Duodenal mucosa (tissue), 2 donors: ENCODE data around the gene NPIPA7.
"Not testable (repeated sequence)": the region's sequence is repeated elsewhere in the genome, so short reads cannot be mapped to it uniquely, and the experiment has no call there.

Experiments
- H3K27ac ChIP-seq: one replicate; pipeline ENCODE4 v1.7.0; 2013; ENCODE audit warnings: low read depth, low read length
- H3K27me3 ChIP-seq, 2 donors: one replicate each; pipeline ENCODE4 v1.7.0; 2013; ENCODE audit warnings: low read length in 2 of 2, control low read depth in 1 of 2; ENCODE audit not compliant: insufficient read depth in 2 of 2, control insufficient read depth in 1 of 2
- H3K36me3 ChIP-seq, 2 donors: one replicate each; pipeline ENCODE4 v1.7.0; 2013; ENCODE audit warnings: low read length in 2 of 2, control low read depth in 1 of 2; ENCODE audit not compliant: insufficient read depth in 2 of 2, control insufficient read depth in 1 of 2
- H3K4me1 ChIP-seq, 2 donors: one replicate each; pipeline ENCODE4 v1.7.0; 2013; ENCODE audit warnings: low read length in 2 of 2, control low read depth in 1 of 2; ENCODE audit not compliant: insufficient read depth in 2 of 2, control insufficient read depth in 1 of 2
- H3K4me3 ChIP-seq, 2 donors: one replicate each; pipeline ENCODE4 v1.7.0; 2013; ENCODE audit warnings: low read length in 2 of 2, low read depth in 1 of 2
- H3K9ac ChIP-seq, 2 donors: one replicate each; pipeline ENCODE4 v1.7.0; 2013; ENCODE audit warnings: low read length in 2 of 2, low read depth in 1 of 2
- H3K9me3 ChIP-seq, 2 donors: one replicate each; pipeline ENCODE4 v1.7.0; 2013; ENCODE audit warnings: low read length in 2 of 2, control low read depth in 1 of 2; ENCODE audit not compliant: control insufficient read depth in 1 of 2

Gene NPIPA7

DNA sequence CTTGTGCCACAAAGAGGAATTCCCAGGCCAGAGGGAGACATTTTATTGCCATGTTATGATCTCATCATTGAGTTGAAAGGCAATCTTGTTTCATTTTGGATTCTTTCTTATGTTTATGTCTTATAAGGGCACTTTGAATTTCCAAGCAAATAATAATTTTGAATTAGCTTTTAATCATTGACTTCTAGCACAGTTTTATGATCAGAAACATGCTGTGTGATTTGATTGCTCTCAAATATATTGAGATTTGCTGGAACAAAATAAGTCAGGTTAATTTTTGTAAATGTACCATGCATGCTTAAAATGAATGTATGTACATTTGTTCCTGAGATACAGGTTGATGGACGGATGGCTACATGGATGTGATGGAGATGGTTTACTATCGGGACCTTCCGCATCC is at the start of gene NPIPA7:
TSS of gene NPIPA7 (plus strand) at position 301 of the 400 bp plus-strand sequence. CDS start 105 bp downstream, outside the sequence.
- H3K9me3 ChIP-seq, H3K27ac ChIP-seq, H3K4me3 ChIP-seq, H3K4me1 ChIP-seq, H3K27me3 ChIP-seq, H3K9ac ChIP-seq, H3K36me3 ChIP-seq: not testable (repeated sequence)

GRCh38 chr16:16331466-16331865 is 47.5 kb upstream of the NPIPA7 start:
- H3K36me3 ChIP-seq, H3K4me1 ChIP-seq, H3K4me3 ChIP-seq, H3K9ac ChIP-seq, H3K27me3 ChIP-seq, H3K9me3 ChIP-seq, H3K27ac ChIP-seq: not testable (repeated sequence)

DNA sequence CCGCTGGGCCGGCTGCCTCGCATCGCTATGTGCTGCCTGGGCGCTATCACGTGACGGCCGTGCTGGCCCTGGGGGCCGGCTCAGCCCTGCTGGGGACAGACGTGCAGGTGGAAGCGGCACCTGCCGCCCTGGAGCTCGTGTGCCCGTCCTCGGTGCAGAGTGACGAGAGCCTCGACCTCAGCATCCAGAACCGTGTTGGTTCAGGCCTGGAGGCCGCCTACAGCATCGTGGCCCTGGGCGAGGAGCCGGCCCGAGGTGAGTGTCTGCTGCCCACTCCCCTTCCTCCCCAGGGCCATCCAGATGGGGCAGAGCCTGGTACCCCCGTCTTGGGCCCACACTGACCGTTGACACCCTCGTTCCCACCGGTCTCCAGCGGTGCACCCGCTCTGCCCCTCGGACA is 21.4 kb upstream of the NPIPA7 start:
- not testable (repeated sequence) for H3K27ac ChIP-seq, H3K27me3 ChIP-seq, H3K9ac ChIP-seq, H3K4me1 ChIP-seq, H3K36me3 ChIP-seq, H3K4me3 ChIP-seq, H3K9me3 ChIP-seq

GRCh38 chr16:16358539-16359240 is 20.2 kb upstream of the NPIPA7 start:
- not testable (repeated sequence) for H3K36me3 ChIP-seq, H3K27ac ChIP-seq, H3K27me3 ChIP-seq, H3K4me1 ChIP-seq, H3K4me3 ChIP-seq, H3K9ac ChIP-seq, H3K9me3 ChIP-seq

- not testable (repeated sequence) for H3K36me3 ChIP-seq, H3K27ac ChIP-seq, H3K4me1 ChIP-seq, H3K4me3 ChIP-seq, H3K27me3 ChIP-seq, H3K9ac ChIP-seq, H3K9me3 ChIP-seq
Observed at GRCh38 chr16:16363595-16363994, 15.3 kb upstream of the NPIPA7 start.

DNA sequence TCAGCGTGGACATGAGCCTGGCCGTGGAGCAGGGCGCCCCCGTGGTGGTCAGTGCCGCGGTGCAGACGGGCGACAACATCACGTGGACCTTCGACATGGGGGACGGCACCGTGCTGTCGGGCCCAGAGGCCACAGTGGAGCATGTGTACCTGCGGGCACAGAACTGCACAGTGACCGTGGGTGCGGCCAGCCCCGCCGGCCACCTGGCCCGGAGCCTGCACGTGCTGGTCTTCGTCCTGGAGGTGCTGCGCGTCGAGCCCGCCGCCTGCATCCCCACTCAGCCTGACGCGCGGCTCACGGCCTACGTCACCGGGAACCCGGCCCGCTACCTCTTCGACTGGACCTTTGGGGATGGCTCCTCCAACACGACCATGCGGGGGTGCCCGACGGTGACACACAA is 14.8 kb upstream of the NPIPA7 start:
- H3K9me3 ChIP-seq, H3K27ac ChIP-seq, H3K4me3 ChIP-seq, H3K4me1 ChIP-seq, H3K27me3 ChIP-seq, H3K9ac ChIP-seq, H3K36me3 ChIP-seq: not testable (repeated sequence)

DNA sequence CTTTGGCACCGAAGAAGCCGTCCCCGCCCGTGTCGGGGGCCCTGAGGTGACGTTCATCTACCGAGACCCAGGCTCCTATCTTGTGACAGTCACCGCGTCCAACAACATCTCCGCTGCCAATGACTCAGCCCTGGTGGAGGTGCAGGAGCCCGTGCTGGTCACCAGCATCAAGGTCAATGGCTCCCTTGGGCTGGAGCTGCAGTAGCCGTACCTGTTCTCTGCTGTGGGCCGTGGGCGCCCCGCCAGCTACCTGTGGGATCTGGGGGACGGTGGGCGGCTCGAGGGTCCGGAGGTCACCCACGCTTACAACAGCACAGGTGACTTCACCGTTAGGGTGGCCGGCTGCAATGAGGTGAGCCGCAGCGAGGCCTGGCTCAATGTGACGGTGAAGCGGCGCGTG is 14.2 kb upstream of the NPIPA7 start:
- H3K9ac ChIP-seq, H3K4me3 ChIP-seq, H3K4me1 ChIP-seq, H3K27me3 ChIP-seq, H3K36me3 ChIP-seq, H3K27ac ChIP-seq, H3K9me3 ChIP-seq: not testable (repeated sequence)

DNA sequence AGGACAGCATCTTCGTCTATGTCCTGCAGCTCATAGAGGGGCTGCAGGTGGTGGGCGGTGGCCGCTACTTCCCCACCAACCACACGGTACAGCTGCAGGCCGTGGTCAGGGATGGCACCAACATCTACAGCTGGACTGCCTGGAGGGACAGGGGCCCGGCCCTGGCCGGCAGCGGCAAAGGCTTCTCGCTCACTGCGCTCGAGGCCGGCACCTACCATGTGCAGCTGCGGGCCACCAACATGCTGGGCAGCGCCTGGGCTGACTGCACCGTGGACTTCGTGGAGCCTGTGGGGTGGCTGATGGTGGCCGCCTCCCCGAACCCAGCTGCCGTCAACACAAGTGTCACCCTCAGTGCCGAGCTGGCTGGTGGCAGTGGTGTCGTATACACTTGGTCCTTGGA is 13.6 kb upstream of the NPIPA7 start:
- H3K36me3 ChIP-seq, H3K4me1 ChIP-seq, H3K4me3 ChIP-seq, H3K27ac ChIP-seq, H3K27me3 ChIP-seq, H3K9ac ChIP-seq, H3K9me3 ChIP-seq: not testable (repeated sequence)

DNA sequence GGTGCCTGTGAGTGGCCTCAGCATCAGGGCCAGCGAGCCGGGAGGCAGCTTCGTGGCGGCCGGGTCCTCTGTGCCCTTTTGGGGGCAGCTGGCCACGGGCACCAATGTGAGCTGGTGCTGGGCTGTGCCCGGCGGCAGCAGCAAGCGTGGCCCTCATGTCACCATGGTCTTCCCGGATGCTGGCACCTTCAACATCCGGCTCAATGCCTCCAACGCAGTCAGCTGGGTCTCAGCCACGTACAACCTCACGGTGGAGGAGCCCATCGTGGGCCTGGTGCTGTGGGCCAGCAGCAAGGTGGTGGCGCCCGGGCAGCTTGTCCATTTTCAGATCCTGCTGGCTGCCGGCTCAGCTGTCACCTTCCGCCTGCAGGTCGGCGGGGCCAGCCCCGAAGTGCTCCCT is 13.1 kb upstream of the NPIPA7 start:
- not testable (repeated sequence) for H3K27ac ChIP-seq, H3K9me3 ChIP-seq, H3K36me3 ChIP-seq, H3K4me3 ChIP-seq, H3K9ac ChIP-seq, H3K4me1 ChIP-seq, H3K27me3 ChIP-seq

DNA sequence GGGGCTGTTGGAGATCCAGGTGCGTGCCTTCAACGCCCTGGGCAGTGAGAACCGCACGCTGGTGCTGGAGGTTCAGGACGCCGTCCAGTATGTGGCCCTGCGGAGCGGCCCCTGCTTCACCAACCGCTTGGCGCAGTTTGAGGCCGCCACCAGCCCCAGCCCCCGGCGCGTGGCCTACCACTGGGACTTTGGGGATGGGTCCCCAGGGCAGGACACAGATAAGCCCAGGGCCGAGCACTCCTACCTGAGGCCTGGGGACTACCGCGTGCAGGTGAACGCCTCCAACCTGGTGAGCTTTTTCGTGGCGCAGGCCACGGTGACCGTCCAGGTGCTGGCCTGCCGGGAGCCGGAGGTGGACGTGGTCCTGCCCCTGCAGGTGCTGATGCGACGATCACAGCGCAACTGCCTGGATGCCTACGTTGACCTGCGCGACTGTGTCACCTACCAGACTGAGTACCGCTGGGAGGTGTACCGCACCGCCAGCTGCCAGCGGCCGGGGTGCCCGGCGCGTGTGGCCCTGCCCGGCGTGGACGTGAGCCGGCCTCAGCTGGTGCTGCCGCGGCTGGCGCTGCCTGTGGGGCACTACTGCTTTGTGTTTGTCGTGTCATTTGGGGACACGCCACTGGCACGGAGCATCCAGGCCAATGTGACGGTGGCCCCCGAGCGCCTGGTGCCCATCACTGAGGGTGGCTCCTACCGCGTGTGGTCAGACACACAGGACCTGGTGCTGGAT is 12.2 kb upstream of the NPIPA7 start:
- H3K4me1 ChIP-seq, H3K36me3 ChIP-seq, H3K27ac ChIP-seq, H3K4me3 ChIP-seq, H3K9ac ChIP-seq, H3K9me3 ChIP-seq, H3K27me3 ChIP-seq: not testable (repeated sequence)

DNA sequence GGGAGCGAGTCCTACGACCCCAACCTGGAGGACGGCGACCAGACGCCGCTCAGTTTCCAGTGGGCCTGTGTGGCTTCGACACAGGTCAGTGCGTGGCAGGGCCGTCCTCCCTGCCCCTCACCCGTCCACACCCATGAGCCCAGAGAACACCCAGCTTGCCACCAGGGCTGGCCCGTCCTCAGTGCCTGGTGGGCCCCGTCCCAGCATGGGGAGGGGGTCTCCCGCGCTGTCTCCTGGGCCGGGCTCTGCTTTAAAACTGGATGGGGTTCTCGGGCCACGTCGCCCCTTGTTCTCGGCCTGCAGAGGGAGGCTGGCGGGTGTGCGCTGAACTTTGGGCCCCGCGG is 11.7 kb upstream of the NPIPA7 start:
- H3K9ac ChIP-seq, H3K9me3 ChIP-seq, H3K4me3 ChIP-seq, H3K27ac ChIP-seq, H3K4me1 ChIP-seq, H3K27me3 ChIP-seq, H3K36me3 ChIP-seq: not testable (repeated sequence)
